ENCODE data around the gene RPP40. TPM values are rescaled to one million over a fixed set of nuclear protein-coding genes. Genes with fewer than 3 reads are reported as not detected.

Gene RPP40
- total RNA-seq, 4 donors from 2014 or later = 5.1 to 16.4 (median 12.2) TPM

DNA sequence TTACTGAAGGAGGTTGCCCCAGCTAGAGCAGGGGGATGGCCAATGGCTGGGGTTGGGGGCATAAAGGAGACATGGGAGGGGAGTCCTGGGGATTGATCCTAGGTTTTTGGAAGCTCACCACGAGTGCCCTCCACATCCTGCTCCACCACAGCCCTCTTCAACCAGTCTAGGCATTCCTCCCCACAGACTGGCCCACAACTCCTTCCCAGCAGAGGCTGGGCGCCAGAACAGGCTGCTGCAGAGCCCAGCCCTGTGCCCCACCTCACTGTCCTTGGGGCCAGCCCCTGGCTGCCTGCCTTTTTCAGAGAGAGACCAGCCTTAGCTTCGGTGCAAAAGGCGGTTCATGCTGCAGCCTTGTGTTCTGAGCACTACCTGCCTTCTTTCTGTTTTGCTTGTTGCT is 16.4 kb downstream of the RPP40 start:
- Histone ChIP-seq H3K4me1 (no peaks in the 10 kb centered on the region), H3K9me3 (no peaks in the 10 kb centered on the region), H3K27ac (no peak overlapping the region), H3K36me3 (no peaks in the 10 kb centered on the region), H3K27me3 (no peaks in the 10 kb centered on the region), H3K4me3 (no peak overlapping the region)
- intact Hi-C loops (cut with DNase I; ENCODE audit: low total_unique reads) (no loop called here), in situ Hi-C loops (cut with MboI; ENCODE audit: low sequenced_read_pairs in 4 of 4) (no loop called here)
- ATAC-seq = no peak
- no peak for TF ChIP-seq POLR2A (IDR thresholded peaks at IDR 0.05)
- TF ChIP-seq, protein P1, sequence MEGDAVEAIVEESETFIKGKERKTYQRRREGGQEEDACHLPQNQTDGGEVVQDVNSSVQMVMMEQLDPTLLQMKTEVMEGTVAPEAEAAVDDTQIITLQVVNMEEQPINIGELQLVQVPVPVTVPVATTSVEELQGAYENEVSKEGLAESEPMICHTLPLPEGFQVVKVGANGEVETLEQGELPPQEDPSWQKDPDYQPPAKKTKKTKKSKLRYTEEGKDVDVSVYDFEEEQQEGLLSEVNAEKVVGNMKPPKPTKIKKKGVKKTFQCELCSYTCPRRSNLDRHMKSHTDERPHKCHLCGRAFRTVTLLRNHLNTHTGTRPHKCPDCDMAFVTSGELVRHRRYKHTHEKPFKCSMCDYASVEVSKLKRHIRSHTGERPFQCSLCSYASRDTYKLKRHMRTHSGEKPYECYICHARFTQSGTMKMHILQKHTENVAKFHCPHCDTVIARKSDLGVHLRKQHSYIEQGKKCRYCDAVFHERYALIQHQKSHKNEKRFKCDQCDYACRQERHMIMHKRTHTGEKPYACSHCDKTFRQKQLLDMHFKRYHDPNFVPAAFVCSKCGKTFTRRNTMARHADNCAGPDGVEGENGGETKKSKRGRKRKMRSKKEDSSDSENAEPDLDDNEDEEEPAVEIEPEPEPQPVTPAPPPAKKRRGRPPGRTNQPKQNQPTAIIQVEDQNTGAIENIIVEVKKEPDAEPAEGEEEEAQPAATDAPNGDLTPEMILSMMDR (IDR thresholded peaks at IDR 0.05 in 4 of 5, conservative IDR thresholded peaks at IDR 0.05 in 1 of 5) = no peak
- DNase-seq = no peak

DNA sequence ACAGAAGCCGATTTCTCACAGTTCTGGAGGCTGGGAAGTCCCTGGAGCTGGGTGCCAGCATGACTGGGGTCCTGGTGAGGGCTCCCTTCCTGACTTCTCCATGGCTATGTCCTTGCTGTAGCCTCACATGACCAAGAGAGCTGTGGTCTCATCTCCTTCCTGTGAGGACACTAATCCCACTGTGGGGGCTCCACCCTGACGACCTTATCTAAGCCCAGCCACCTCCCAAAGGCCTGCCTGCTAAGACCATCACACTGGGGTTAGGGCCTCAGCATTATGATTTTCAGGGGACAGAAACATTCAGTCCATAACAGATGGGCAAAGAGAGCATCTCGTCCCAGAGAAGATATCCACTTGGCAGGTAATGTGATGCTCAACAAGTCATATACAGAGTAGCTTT is 16.8 kb downstream of the RPP40 start:
- Histone ChIP-seq H3K27me3 (no peaks in the 10 kb centered on the region), H3K4me1 (no peaks in the 10 kb centered on the region), H3K27ac (no peak overlapping the region), H3K4me3 (no peak overlapping the region), H3K36me3 (no peaks in the 10 kb centered on the region), H3K9me3 (no peaks in the 10 kb centered on the region)
- ATAC-seq (no peak), DNase-seq (no peak)
- in situ Hi-C loops (cut with MboI; ENCODE audit: low sequenced_read_pairs in 4 of 4) (no loop called here), intact Hi-C loops (cut with DNase I; ENCODE audit: low total_unique reads) (no loop called here)
- TF ChIP-seq, protein P1 (IDR thresholded peaks at IDR 0.05 in 4 of 5, conservative IDR thresholded peaks at IDR 0.05 in 1 of 5) = no peak
- TF ChIP-seq POLR2A (IDR thresholded peaks at IDR 0.05) = no peak

DNA sequence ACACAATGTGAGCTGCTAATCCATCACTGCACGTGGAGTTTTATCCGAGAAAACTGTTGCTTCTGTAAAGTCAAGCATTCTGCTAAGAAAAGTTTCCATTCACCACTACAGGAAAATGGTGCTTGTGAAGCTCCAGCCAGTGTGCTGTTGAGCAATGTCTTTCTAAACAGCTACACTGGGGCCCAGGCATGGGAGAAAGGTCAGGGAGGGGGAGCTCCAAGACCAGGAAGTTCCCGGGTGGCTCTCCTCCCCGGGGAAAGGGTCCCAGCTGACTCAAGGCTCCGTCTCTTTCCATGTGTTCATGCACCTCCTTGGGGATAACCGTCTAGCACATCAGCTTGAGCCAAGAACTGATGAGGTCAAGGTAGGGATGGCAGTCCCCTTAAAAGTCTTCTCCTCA is 20.5 kb downstream of the RPP40 start:
- no peak overlapping the region for H3K4me3 ChIP-seq
- H3K27ac ChIP-seq = no peak overlapping the region
- H3K27me3 ChIP-seq = no peaks in the 10 kb centered on the region
- no peak for ATAC-seq
- no peak for DNase-seq
- no peaks in the 10 kb centered on the region for H3K36me3 ChIP-seq
- H3K4me1 ChIP-seq = no peaks in the 10 kb centered on the region
- TF ChIP-seq, protein P1 (IDR thresholded peaks at IDR 0.05 in 4 of 5, conservative IDR thresholded peaks at IDR 0.05 in 1 of 5) = no peak
- no peak for TF ChIP-seq POLR2A (IDR thresholded peaks at IDR 0.05)
- H3K9me3 ChIP-seq = no peaks in the 10 kb centered on the region
- in situ Hi-C loops (cut with MboI; ENCODE audit: low sequenced_read_pairs in 4 of 4) = no loop called here
- intact Hi-C loops (cut with DNase I; ENCODE audit: low total_unique reads) = no loop called here

DNA sequence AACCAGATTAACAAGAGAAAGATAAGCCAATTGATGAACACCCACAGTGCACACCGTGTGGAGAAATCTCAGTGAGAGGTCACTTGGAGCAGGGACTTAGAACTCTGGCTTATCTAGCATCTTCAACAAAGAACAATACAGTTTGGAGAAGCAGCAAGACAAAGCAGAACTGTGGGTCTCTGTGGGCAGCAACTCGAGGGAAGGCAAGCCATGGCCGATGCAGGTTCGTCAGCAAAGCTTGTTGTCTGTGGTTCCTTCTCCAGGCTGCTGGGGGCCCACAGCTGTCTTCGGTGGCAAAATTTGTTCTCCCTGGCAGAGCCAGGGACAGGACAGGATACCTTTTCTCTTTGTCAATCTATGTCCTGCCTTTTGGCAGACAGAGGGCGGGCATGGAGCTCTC is 22.1 kb downstream of the RPP40 start:
- no peaks in the 10 kb centered on the region for H3K4me1 ChIP-seq
- H3K27ac ChIP-seq = no peak overlapping the region
- TF ChIP-seq, protein P1 (IDR thresholded peaks at IDR 0.05 in 4 of 5, conservative IDR thresholded peaks at IDR 0.05 in 1 of 5) = no peak
- no peak for TF ChIP-seq POLR2A (IDR thresholded peaks at IDR 0.05)
- H3K9me3 ChIP-seq = no peaks in the 10 kb centered on the region
- no peaks in the 10 kb centered on the region for H3K27me3 ChIP-seq
- no peaks in the 10 kb centered on the region for H3K36me3 ChIP-seq
- intact Hi-C loops (cut with DNase I; ENCODE audit: low total_unique reads) (no loop called here), in situ Hi-C loops (cut with MboI; ENCODE audit: low sequenced_read_pairs in 4 of 4) (no loop called here)
- no peak overlapping the region for H3K4me3 ChIP-seq
- no peak for ATAC-seq
- no peak for DNase-seq

DNA sequence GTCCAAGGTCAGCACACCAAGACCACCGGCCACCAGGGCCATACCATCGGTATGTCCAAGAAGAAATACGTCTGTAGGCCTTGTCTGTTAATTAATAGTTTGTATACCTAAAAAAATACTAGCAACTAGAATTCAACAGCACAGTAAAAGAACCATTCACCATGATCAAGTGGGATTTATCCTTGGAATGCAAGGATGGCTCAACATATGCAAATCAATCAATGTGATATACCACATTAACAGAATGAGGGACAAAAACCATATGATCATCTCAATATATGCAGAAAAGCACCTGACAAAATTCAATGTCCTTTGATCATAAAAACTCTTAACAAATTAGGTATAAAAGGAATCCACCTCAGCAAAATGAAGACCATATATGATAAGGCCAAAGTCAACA is 24.4 kb downstream of the RPP40 start:
- no peak for TF ChIP-seq POLR2A (IDR thresholded peaks at IDR 0.05)
- TF ChIP-seq, protein P1 (IDR thresholded peaks at IDR 0.05 in 4 of 5, conservative IDR thresholded peaks at IDR 0.05 in 1 of 5) = no peak
- no peak for DNase-seq
- Histone ChIP-seq H3K27ac (no peak overlapping the region), H3K4me1 (peaks cover 4% of the 10 kb centered on the region in 2 donors), H3K9me3 (no peaks in the 10 kb centered on the region), H3K27me3 (no peaks in the 10 kb centered on the region), H3K36me3 (no peaks in the 10 kb centered on the region), H3K4me3 (no peak overlapping the region)
- in situ Hi-C loops (cut with MboI; ENCODE audit: low sequenced_read_pairs in 4 of 4) (no loop called here), intact Hi-C loops (cut with DNase I; ENCODE audit: low total_unique reads) (no loop called here)
- ATAC-seq = no peak

All from gastrocnemius medialis (tissue), 4 donors.